Gastrocnemius medialis (tissue), 4 donors: ENCODE results near the gene TMX4. TPM values are rescaled to one million over a fixed set of nuclear protein-coding genes. Genes with fewer than 3 reads are reported as not detected.
A peak's percentile ranks its signal among the peaks of the same experiment; 100 is the strongest.

Source experiments
- ATAC-seq, 2 donors: fragments of 150-250 bp; one replicate each; pipeline ENCODE4 v1.9.1; 2016
- DNase-seq, 2 donors: peaks; one replicate each; pipeline ENCODE4 v3.0.0-alpha.2; 2019
- H3K27ac ChIP-seq, 4 donors: fragments of 200-600 bp; sonication (generic); 1 replicate in 1 of 4; 2 replicates in 3 of 4; pipeline ENCODE4 v1.5.1; 2016 to 2018; ENCODE audit warnings: mild to moderate bottlenecking in 2 of 4, moderate library complexity in 1 of 4
- H3K27me3 ChIP-seq, 3 donors: fragments of 200-600 bp; sonication (generic) in 2 of 3; 1 replicate in 1 of 3; 2 replicates in 2 of 3; pipeline versions ENCODE4 v1.5.1 to v1.6.0; 2016 to 2019; ENCODE audit warnings: mild to moderate bottlenecking in 1 of 3, moderate library complexity in 1 of 3
- H3K36me3 ChIP-seq, 2 donors: fragments of 200-600 bp; sonication (generic) in 1 of 2; one replicate each; pipeline ENCODE4 v1.5.1; 2017 to 2018
- H3K4me1 ChIP-seq, 2 donors: fragments of 200-600 bp; sonication (generic) in 1 of 2; one replicate each; pipeline ENCODE4 v1.5.1; 2016 to 2017; ENCODE audit warnings: mild to moderate bottlenecking in 2 of 2
- H3K4me3 ChIP-seq, 4 donors: fragments of 200-600 bp; sonication (generic) in 3 of 4; 1 replicate in 1 of 4; 2 replicates in 3 of 4; pipeline ENCODE4 v1.5.1; 2016 to 2019; ENCODE audit warnings: mild to moderate bottlenecking in 2 of 4
- H3K9me3 ChIP-seq, 3 donors: fragments of 200-600 bp; sonication (generic) in 2 of 3; 1 replicate in 1 of 3; 2 replicates in 2 of 3; pipeline ENCODE4 v1.5.1; 2016 to 2019
- POLR2A ChIP-seq, 2 donors: fragments of 450-650 bp; IDR thresholded peaks; one replicate each; pipeline ENCODE4 v1.6.1; 2017; ENCODE audit warnings: antibody characterized with exemption in 2 of 2, mild to moderate bottlenecking in 2 of 2, moderate library complexity in 2 of 2
- in situ Hi-C, 4 donors: fragments of 200-750 bp; cut with MboI; loops; one replicate each; pipeline versions ENCODE4 v1.15.0 to v1.8.0; 2017; ENCODE audit warnings: low sequenced_read_pairs in 4 of 4
- intact Hi-C: fragments of 100-400 bp; cut with DNase I; formaldehyde crosslinking; loops from one replicate; pipeline ENCODE4 v1.15.1; 2023; ENCODE audit warnings: low total_unique reads
- total RNA-seq, 4 donors: library from RNA; depleted of rRNA; stranded (reverse); fragments of >200 nt; gene quantifications; one replicate each; pipeline versions ENCODE4 v1.1.0 to v1.2.3, GENCODE V29; 2016
- TF ChIP-seq, protein P1 (sequence below), 5 experiments: fragments of 450-650 bp in 3 of 5; fragments of 200-600 bp in 2 of 5; sonication (generic) in 2 of 5; IDR thresholded peaks in 4 of 5; conservative IDR thresholded peaks in 1 of 5; 1 replicate in 4 of 5; 2 replicates in 1 of 5; pipeline ENCODE4 v1.5.1; 2016 to 2019; ENCODE audit warnings: antibody characterized with exemption in 5 of 5, mild to moderate bottlenecking in 3 of 5, moderate library complexity in 3 of 5

TMX4 gene
- total RNA-seq, 4 donors from 2014 or later = 43.6 to 65.3 (median 55.0) TPM

DNA sequence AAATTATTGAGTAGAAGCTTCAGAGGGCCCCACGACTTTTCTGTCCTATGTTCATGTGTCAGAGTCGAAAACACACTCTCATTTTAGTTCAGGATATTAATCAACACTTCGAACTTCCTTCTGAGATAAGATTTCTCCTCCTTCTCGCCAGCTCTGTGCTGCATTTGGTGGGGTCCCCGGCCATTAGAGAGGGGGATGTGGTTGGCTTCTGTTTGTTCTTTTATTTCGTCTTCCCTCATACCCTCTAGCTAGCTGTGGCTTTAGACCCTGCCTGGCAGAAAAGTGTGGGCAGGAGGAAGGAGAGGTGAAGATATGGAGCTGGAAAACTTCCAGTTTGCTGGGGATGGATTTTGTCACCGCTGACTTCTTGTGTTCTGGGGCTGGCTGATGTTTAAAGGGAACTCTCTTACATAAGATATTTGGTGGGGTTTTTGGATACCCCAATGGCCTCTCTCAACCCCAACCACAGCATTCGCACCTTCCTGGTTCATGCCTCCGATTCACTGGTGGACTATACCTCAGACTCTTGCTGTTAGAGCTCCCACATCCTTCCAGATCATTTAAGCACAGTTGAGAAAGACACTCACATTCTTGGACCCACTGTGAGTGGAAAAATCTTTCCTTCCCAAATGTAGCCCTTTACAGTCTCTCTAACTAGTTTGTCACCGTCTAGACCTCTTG is 30.7 kb upstream of the TMX4 start:
- no peak for TF ChIP-seq POLR2A (IDR thresholded peaks at IDR 0.05)
- TF ChIP-seq, protein P1, sequence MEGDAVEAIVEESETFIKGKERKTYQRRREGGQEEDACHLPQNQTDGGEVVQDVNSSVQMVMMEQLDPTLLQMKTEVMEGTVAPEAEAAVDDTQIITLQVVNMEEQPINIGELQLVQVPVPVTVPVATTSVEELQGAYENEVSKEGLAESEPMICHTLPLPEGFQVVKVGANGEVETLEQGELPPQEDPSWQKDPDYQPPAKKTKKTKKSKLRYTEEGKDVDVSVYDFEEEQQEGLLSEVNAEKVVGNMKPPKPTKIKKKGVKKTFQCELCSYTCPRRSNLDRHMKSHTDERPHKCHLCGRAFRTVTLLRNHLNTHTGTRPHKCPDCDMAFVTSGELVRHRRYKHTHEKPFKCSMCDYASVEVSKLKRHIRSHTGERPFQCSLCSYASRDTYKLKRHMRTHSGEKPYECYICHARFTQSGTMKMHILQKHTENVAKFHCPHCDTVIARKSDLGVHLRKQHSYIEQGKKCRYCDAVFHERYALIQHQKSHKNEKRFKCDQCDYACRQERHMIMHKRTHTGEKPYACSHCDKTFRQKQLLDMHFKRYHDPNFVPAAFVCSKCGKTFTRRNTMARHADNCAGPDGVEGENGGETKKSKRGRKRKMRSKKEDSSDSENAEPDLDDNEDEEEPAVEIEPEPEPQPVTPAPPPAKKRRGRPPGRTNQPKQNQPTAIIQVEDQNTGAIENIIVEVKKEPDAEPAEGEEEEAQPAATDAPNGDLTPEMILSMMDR (IDR thresholded peaks at IDR 0.05 in 4 of 5, conservative IDR thresholded peaks at IDR 0.05 in 1 of 5) = no peak
- intact Hi-C loops (no loop called here), in situ Hi-C loops (loop anchor here in 1 of 4 donors (5.0 kb wide), 1 partner anchor 682 kb away; no protein-coding TSS in a partner anchor)
- H3K4me1 ChIP-seq = no peaks in the 10 kb centered on the region
- H3K9me3 ChIP-seq = no peaks in the 10 kb centered on the region
- no peaks in the 10 kb centered on the region for H3K27me3 ChIP-seq
- no peaks in the 10 kb centered on the region for H3K36me3 ChIP-seq
- no peak for ATAC-seq
- no peak for DNase-seq
- no peak overlapping the region for H3K4me3 ChIP-seq
- no peak overlapping the region for H3K27ac ChIP-seq

DNA sequence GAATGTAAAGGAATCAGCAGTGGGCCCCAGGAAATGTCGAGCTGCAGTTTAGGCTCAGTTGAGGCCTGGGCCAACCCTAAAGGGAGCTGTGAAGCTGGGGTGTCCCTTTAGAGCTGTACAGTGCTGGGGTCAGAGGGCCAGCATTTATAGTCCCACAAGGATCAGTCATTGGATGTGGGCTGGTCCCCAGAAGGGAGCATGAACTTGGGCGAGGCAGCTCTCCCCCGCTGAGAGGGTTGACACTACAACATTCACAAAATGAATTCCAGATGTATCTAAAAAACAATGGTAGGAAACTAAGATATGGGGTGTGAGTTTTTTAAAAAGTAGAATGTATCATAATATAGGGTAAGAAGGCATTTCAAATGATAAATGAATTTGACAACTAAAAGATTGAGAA is 29.7 kb upstream of the TMX4 start:
- Histone ChIP-seq H3K27ac (no peak overlapping the region), H3K4me3 (no peak overlapping the region), H3K27me3 (no peaks in the 10 kb centered on the region), H3K9me3 (no peaks in the 10 kb centered on the region), H3K4me1 (no peaks in the 10 kb centered on the region), H3K36me3 (no peaks in the 10 kb centered on the region)
- in situ Hi-C loops (loop anchor here in 2 of 4 donors (10.0 to 25.0 kb wide), 3 partner anchors 338 to 675 kb away; no protein-coding TSS in a partner anchor), intact Hi-C loops (no loop called here)
- DNase-seq (no peak), ATAC-seq (no peak)
- TF ChIP-seq, protein P1 (IDR thresholded peaks at IDR 0.05 in 4 of 5, conservative IDR thresholded peaks at IDR 0.05 in 1 of 5) = no peak
- no peak for TF ChIP-seq POLR2A (IDR thresholded peaks at IDR 0.05)

DNA sequence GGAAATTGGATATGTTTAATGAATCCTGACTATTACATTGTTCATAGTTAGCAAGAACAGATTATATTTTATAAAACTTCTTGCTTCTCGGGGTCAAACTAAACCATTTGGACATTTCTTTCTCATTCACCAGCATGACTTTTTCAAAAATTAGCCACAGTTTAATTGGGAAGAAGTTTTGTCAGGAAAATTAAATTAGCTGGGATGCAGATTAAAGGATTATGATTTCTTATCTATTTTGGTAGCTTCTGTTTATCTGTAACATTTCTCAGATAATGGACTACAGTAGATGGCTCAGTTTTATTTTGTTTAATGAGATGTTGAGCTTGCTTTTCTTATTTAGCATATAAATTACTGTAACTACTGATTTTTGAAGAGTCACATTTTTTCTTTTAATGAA is 26.4 kb upstream of the TMX4 start:
- in situ Hi-C loops (loop anchor here in 2 of 4 donors (10.0 to 25.0 kb wide), 3 partner anchors 341 to 679 kb away; no protein-coding TSS in a partner anchor), intact Hi-C loops (no loop called here)
- H3K36me3 ChIP-seq = no peaks in the 10 kb centered on the region
- no peaks in the 10 kb centered on the region for H3K9me3 ChIP-seq
- H3K4me3 ChIP-seq = no peak overlapping the region
- no peak overlapping the region for H3K27ac ChIP-seq
- H3K4me1 ChIP-seq = no peaks in the 10 kb centered on the region
- H3K27me3 ChIP-seq = no peaks in the 10 kb centered on the region
- DNase-seq (no peak), ATAC-seq (no peak)
- TF ChIP-seq POLR2A (IDR thresholded peaks at IDR 0.05) = no peak
- TF ChIP-seq, protein P1 (IDR thresholded peaks at IDR 0.05 in 4 of 5, conservative IDR thresholded peaks at IDR 0.05 in 1 of 5) = no peak

DNA sequence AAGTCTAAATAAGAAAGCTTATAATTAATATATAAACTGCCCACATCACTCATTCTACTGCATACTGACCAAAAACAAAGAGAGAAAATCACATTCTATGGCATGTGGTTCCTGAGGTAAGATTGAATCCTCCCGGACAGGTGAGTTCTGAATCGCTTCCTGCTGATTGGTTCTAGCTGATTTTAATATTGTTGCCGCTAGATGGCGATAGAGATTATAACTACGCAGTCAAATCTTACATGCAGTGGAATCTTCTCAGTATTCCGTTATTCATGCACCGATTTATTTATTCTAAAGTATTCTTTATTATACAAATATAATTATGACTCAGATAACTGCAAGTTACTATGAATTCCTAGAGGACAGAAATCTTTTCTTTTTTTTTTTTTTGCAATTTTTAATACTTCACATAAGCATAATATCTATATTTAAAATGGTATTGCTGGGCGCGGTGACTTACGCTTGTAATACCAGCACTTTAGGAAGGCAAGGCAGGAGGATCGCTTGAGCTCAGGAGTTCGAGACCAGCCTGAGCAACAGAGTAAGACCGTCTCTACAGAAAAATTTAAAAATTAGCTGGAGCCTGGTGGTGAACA is 24.2 kb upstream of the TMX4 start:
- H3K36me3 ChIP-seq = no peaks in the 10 kb centered on the region
- intact Hi-C loops = loop anchor here (1.0 to 2.0 kb wide), 3 partner anchors 87 to 679 kb away; no protein-coding TSS in a partner anchor
- no peak overlapping the region for H3K4me3 ChIP-seq
- in situ Hi-C loops = loop anchor here in 3 of 4 donors (5.0 to 25.0 kb wide), 5 partner anchors 344 to 681 kb away; no protein-coding TSS in a partner anchor
- no peaks in the 10 kb centered on the region for H3K4me1 ChIP-seq
- ATAC-seq = peak; percentile 80
- DNase-seq = no peak
- H3K9me3 ChIP-seq = no peaks in the 10 kb centered on the region
- TF ChIP-seq, protein P1 (IDR thresholded peaks at IDR 0.05 in 4 of 5, conservative IDR thresholded peaks at IDR 0.05 in 1 of 5) = peak; percentile 41 to 76 (median 65)
- TF ChIP-seq POLR2A (IDR thresholded peaks at IDR 0.05) = no peak
- no peak overlapping the region for H3K27ac ChIP-seq
- no peaks in the 10 kb centered on the region for H3K27me3 ChIP-seq
